Activated T-helper 1 cell treated with anti-CD3 and anti-CD28 coated beads, Interleukin-12 subunit alpha, Interleukin-12 subunit beta, Interleukin-2, Interleukin-4 antibody, amounts not matched to agents 30 ng/mL and 10 ng/mL and 1 ng/mL, durations not matched to agents 14 hours and 24 hours and 36 hours (primary cell): ENCODE measurements around the gene CIDEA. TPM values are rescaled to one million over a fixed set of nuclear protein-coding genes. Genes with fewer than 3 reads are reported as not detected.
"Not testable (repeated sequence)": the region's sequence is repeated elsewhere in the genome, so short reads cannot be mapped to it uniquely, and the experiment has no call there.

Experiments used
- DNase-seq: peaks from one replicate; pipeline ENCODE4 v3.0.0; 2021; ENCODE audit warnings: low spot score
- H3K27ac Mint-ChIP-seq: one replicate; pipeline ENCODE4 v1.8.0; 2021; ENCODE audit warnings: mild to moderate bottlenecking, mixed read lengths
- H3K27me3 Mint-ChIP-seq: one replicate; pipeline ENCODE4 v1.8.0; 2022; ENCODE audit warnings: mild to moderate bottlenecking, moderate library complexity, mixed read lengths; ENCODE audit not compliant: insufficient read depth
- H3K36me3 Mint-ChIP-seq: one replicate; pipeline ENCODE4 v1.8.0; 2021; ENCODE audit warnings: low read depth, mixed read lengths
- H3K4me1 Mint-ChIP-seq: one replicate; pipeline ENCODE4 v1.8.0; 2021; ENCODE audit warnings: low read depth, mixed read lengths
- H3K4me3 Mint-ChIP-seq: one replicate; pipeline ENCODE4 v1.8.0; 2021; ENCODE audit warnings: mild to moderate bottlenecking, moderate library complexity, mixed read lengths
- H3K9me3 Mint-ChIP-seq: one replicate; pipeline ENCODE4 v1.8.0; 2021; ENCODE audit warnings: mixed read lengths
- intact Hi-C: fragments of 100-400 bp; cut with micrococcal nuclease; formaldehyde crosslinking; loops from one replicate; pipeline ENCODE4 v1.15.1; 2024
- total RNA-seq: library from RNA; stranded (reverse); gene quantifications from 2 replicates; pipeline ENCODE4 v1.2.3, GENCODE V29; 2022

CIDEA gene
- not detected in 2 replicates for total RNA-seq

GRCh38 chr18:12254136-12254819, at the start of gene CIDEA:
CIDEA (plus strand) TSS chr18:12254361; CDS start chr18:12254384, 23 bp downstream.
- DNase-seq = no peak
- H3K4me1 Mint-ChIP-seq = no peaks in the 10 kb centered on the region
- intact Hi-C loops = no loop called here
- H3K4me3 Mint-ChIP-seq = no peak within 1 kb of the TSS
- H3K27me3 Mint-ChIP-seq = peaks cover 49% of the 10 kb centered on the region
- H3K36me3 Mint-ChIP-seq = no peaks in the 10 kb centered on the region
- H3K9me3 Mint-ChIP-seq = no peaks in the 10 kb centered on the region
- H3K27ac Mint-ChIP-seq = no peak within 1 kb of the TSS

GRCh38 chr18:12208296-12209153, 45.6 kb upstream of the CIDEA start:
- H3K36me3 Mint-ChIP-seq, H3K27ac Mint-ChIP-seq, H3K4me3 Mint-ChIP-seq, DNase-seq, H3K4me1 Mint-ChIP-seq, H3K9me3 Mint-ChIP-seq, H3K27me3 Mint-ChIP-seq, intact Hi-C loops: not testable (repeated sequence)

- H3K27me3 Mint-ChIP-seq, DNase-seq, intact Hi-C loops, H3K9me3 Mint-ChIP-seq, H3K27ac Mint-ChIP-seq, H3K4me3 Mint-ChIP-seq, H3K4me1 Mint-ChIP-seq, H3K36me3 Mint-ChIP-seq: not testable (repeated sequence)
Observed at GRCh38 chr18:12212308-12212707, 41.9 kb upstream of the CIDEA start.

GRCh38 chr18:12214296-12215005, 39.7 kb upstream of the CIDEA start:
- H3K27ac Mint-ChIP-seq, intact Hi-C loops, H3K27me3 Mint-ChIP-seq, H3K9me3 Mint-ChIP-seq, H3K4me1 Mint-ChIP-seq, DNase-seq, H3K36me3 Mint-ChIP-seq, H3K4me3 Mint-ChIP-seq: not testable (repeated sequence)

GRCh38 chr18:12216471-12216870, 37.7 kb upstream of the CIDEA start:
- H3K27me3 Mint-ChIP-seq, H3K4me3 Mint-ChIP-seq, H3K36me3 Mint-ChIP-seq, H3K4me1 Mint-ChIP-seq, H3K27ac Mint-ChIP-seq, intact Hi-C loops, H3K9me3 Mint-ChIP-seq, DNase-seq: not testable (repeated sequence)

- DNase-seq, H3K9me3 Mint-ChIP-seq, H3K4me1 Mint-ChIP-seq, H3K4me3 Mint-ChIP-seq, H3K36me3 Mint-ChIP-seq, intact Hi-C loops, H3K27ac Mint-ChIP-seq, H3K27me3 Mint-ChIP-seq: not testable (repeated sequence)
Observed at GRCh38 chr18:12218603-12219002, 35.6 kb upstream of the CIDEA start.

- H3K36me3 Mint-ChIP-seq, H3K9me3 Mint-ChIP-seq, DNase-seq, intact Hi-C loops, H3K4me1 Mint-ChIP-seq, H3K4me3 Mint-ChIP-seq, H3K27ac Mint-ChIP-seq, H3K27me3 Mint-ChIP-seq: not testable (repeated sequence)
Observed at GRCh38 chr18:12222041-12222440, 32.1 kb upstream of the CIDEA start.

- H3K4me1 Mint-ChIP-seq, H3K27me3 Mint-ChIP-seq, intact Hi-C loops, H3K36me3 Mint-ChIP-seq, H3K4me3 Mint-ChIP-seq, DNase-seq, H3K27ac Mint-ChIP-seq, H3K9me3 Mint-ChIP-seq: not testable (repeated sequence)
Observed at GRCh38 chr18:12223326-12223725, 30.8 kb upstream of the CIDEA start.

- H3K9me3 Mint-ChIP-seq, H3K4me1 Mint-ChIP-seq, H3K27ac Mint-ChIP-seq, DNase-seq, intact Hi-C loops, H3K27me3 Mint-ChIP-seq, H3K36me3 Mint-ChIP-seq, H3K4me3 Mint-ChIP-seq: not testable (repeated sequence)
Observed at GRCh38 chr18:12226807-12227206, 27.4 kb upstream of the CIDEA start.

- H3K4me3 Mint-ChIP-seq, H3K9me3 Mint-ChIP-seq, H3K4me1 Mint-ChIP-seq, DNase-seq, intact Hi-C loops, H3K36me3 Mint-ChIP-seq, H3K27me3 Mint-ChIP-seq, H3K27ac Mint-ChIP-seq: not testable (repeated sequence)
Observed at GRCh38 chr18:12227399-12228186, 26.6 kb upstream of the CIDEA start.

GRCh38 chr18:12228308-12228707, 25.9 kb upstream of the CIDEA start:
- H3K4me1 Mint-ChIP-seq, intact Hi-C loops, H3K4me3 Mint-ChIP-seq, H3K9me3 Mint-ChIP-seq, DNase-seq, H3K27me3 Mint-ChIP-seq, H3K36me3 Mint-ChIP-seq, H3K27ac Mint-ChIP-seq: not testable (repeated sequence)

- intact Hi-C loops, H3K27ac Mint-ChIP-seq, H3K36me3 Mint-ChIP-seq, H3K4me3 Mint-ChIP-seq, H3K9me3 Mint-ChIP-seq, H3K27me3 Mint-ChIP-seq, DNase-seq, H3K4me1 Mint-ChIP-seq: not testable (repeated sequence)
Observed at GRCh38 chr18:12230561-12230960, 23.6 kb upstream of the CIDEA start.
